NCI-H2171 (cell line): Measurements from ENCODE around the gene FTO.

ENCODE experiments used
- DNase-seq: peaks from one replicate; lab custom pipeline; 2025; lab: John Stamatoyannopoulos, UW

Gene FTO

GRCh38 chr16:54128629-54129234, 424.8 kb downstream of the FTO start:
- DNase-seq: no peak

- no peak for DNase-seq
Observed at GRCh38 chr16:54129810-54130209, 425.9 kb downstream of the FTO start.

- DNase-seq: no peak
Observed at GRCh38 chr16:54135361-54136275, 431.7 kb downstream of the FTO start.

GRCh38 chr16:54136276-54136625, 432.3 kb downstream of the FTO start:
- DNase-seq: no peak

GRCh38 chr16:54140057-54140787, 436.3 kb downstream of the FTO start:
- DNase-seq: no peak

- no peak for DNase-seq
Observed at GRCh38 chr16:54140788-54141136, 436.8 kb downstream of the FTO start.

GRCh38 chr16:54142787-54143186, 438.8 kb downstream of the FTO start:
- no peak for DNase-seq

GRCh38 chr16:54143410-54143809, 439.5 kb downstream of the FTO start:
- DNase-seq: no peak

- no peak for DNase-seq
Observed at GRCh38 chr16:54143934-54144571, 440.1 kb downstream of the FTO start.

GRCh38 chr16:54144572-54144947, 440.6 kb downstream of the FTO start:
- no peak for DNase-seq

GRCh38 chr16:54145881-54146280, 441.9 kb downstream of the FTO start:
- DNase-seq: peak; percentile 30

GRCh38 chr16:54148974-54149373, 445.0 kb downstream of the FTO start:
- no peak for DNase-seq

GRCh38 chr16:54150861-54151260, 446.9 kb downstream of the FTO start:
- DNase-seq: no peak

GRCh38 chr16:54152362-54153239, 448.6 kb downstream of the FTO start:
- DNase-seq: no peak

- no peak for DNase-seq
Observed at GRCh38 chr16:54153240-54153934, 449.4 kb downstream of the FTO start.

GRCh38 chr16:54156349-54156748, 452.4 kb downstream of the FTO start:
- no peak for DNase-seq

- DNase-seq: no peak
Observed at GRCh38 chr16:54158986-54159385, 455.0 kb downstream of the FTO start.

- no peak for DNase-seq
Observed at GRCh38 chr16:54159490-54160080, 455.6 kb downstream of the FTO start.

GRCh38 chr16:54160252-54160860, 456.4 kb downstream of the FTO start:
- no peak for DNase-seq
